HL-60 (cell line): ENCODE data around the gene POMT2.

Experiments
- GABPA ChIP-seq: IDR thresholded peaks from 2 replicates; pipeline ENCODE4 v1.6.1; 2012; ENCODE audit warnings: low read depth
- POLR2AphosphoS5 ChIP-seq: IDR thresholded peaks from 2 replicates; pipeline ENCODE4 v1.6.1; 2012; ENCODE audit warnings: low read depth
- REST ChIP-seq: IDR thresholded peaks from 2 replicates; pipeline ENCODE4 v1.6.1; 2012; ENCODE audit warnings: low read depth; ENCODE audit not compliant: insufficient replicate concordance
- TF ChIP-seq, protein P1 (sequence below): IDR thresholded peaks from one replicate; pipeline ENCODE4 v1.5.1; 2011; ENCODE audit warnings: low read length, control low read depth, inconsistent platforms; ENCODE audit not compliant: insufficient read depth

DNA sequence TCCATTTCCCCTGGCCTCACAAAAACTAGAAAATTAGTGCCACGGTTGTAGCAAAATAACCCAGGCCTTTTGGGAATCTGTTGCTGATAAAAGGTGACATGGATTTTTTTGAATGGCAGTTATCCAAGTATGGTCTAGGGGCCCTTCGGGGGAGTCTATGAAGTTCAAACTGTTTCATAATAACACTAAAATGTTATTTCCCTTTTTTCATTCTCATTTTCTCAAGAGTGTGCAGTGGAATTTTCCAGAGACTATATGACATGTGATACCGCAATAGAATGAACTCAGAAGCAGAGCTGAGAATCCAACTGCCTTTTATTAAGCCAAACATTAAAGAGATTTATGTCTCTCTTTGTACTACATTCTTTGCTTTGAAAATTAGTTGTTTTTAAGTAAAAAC, 27.1 kb upstream of the POMT2 start:
- TF ChIP-seq POLR2AphosphoS5 (no peak), REST (no peak), GABPA (no peak)
- TF ChIP-seq, protein P1, sequence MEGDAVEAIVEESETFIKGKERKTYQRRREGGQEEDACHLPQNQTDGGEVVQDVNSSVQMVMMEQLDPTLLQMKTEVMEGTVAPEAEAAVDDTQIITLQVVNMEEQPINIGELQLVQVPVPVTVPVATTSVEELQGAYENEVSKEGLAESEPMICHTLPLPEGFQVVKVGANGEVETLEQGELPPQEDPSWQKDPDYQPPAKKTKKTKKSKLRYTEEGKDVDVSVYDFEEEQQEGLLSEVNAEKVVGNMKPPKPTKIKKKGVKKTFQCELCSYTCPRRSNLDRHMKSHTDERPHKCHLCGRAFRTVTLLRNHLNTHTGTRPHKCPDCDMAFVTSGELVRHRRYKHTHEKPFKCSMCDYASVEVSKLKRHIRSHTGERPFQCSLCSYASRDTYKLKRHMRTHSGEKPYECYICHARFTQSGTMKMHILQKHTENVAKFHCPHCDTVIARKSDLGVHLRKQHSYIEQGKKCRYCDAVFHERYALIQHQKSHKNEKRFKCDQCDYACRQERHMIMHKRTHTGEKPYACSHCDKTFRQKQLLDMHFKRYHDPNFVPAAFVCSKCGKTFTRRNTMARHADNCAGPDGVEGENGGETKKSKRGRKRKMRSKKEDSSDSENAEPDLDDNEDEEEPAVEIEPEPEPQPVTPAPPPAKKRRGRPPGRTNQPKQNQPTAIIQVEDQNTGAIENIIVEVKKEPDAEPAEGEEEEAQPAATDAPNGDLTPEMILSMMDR = no peak
